ENCODE results near the gene APOBEC4.
A peak's percentile ranks its signal among the peaks of the same experiment; 100 is the strongest.

DNA sequence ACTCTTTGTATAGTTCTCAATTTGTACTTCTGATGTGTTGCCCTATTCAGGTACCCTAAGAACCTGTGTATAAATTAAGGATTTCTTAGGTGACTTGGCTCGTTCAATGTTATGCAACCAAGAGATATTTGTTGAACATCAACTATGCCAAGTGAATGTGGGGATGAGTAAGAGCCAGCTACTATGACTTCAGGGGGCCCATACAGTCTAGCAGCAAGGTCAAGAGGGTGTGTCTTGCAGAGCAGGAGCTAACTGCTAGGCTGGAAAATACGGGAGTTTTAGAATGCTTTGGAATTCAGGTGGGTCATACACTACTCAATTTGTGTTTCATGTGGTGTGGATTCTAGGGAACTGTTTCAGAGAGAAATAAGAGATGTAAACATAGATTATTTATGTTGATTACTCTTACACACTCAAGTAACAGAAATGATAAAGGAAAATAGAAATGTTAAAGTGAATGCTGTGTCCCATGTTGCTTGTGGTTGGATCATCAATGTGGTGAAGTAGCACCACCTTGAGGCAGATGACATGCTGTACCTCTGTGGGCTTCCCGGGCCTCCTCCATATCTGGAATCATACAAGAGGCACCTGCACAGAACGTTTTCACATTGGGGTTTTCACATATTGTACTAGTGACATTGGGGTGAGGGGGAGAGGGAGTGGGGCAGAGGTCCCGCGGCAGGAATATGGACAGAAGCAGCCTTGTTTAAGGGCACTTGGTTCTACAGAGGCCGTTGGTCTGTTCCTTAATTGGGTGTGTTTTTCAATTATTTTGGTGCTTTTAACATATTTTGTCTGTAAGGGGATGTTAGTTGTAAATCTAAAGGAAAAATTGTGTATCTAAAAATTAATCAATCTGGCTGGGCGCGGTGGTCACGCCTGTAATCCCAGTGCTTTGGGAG is 30.0 kb downstream of the APOBEC4 start:
- no peak for TF ChIP-seq CENPX (CRISPR knock-in tag; IDR thresholded peaks at IDR 0.05)
- no peak for TF ChIP-seq ZNF274 (CRISPR knock-in tag; IDR thresholded peaks at IDR 0.05)
- TF ChIP-seq TP53 (CRISPR knock-in tag; conservative IDR thresholded peaks at IDR 0.05) = no peak
- TF ChIP-seq MED8 (CRISPR knock-in tag; IDR thresholded peaks at IDR 0.05; ENCODE audit: insufficient replicate concordance) = no peak
- no peak for TF ChIP-seq ZNF44 (CRISPR knock-in tag; IDR thresholded peaks at IDR 0.05)
- no peak for TF ChIP-seq ZNF232 (CRISPR knock-in tag; IDR thresholded peaks at IDR 0.05; ENCODE audit: borderline replicate concordance)
- TF ChIP-seq, protein P1, sequence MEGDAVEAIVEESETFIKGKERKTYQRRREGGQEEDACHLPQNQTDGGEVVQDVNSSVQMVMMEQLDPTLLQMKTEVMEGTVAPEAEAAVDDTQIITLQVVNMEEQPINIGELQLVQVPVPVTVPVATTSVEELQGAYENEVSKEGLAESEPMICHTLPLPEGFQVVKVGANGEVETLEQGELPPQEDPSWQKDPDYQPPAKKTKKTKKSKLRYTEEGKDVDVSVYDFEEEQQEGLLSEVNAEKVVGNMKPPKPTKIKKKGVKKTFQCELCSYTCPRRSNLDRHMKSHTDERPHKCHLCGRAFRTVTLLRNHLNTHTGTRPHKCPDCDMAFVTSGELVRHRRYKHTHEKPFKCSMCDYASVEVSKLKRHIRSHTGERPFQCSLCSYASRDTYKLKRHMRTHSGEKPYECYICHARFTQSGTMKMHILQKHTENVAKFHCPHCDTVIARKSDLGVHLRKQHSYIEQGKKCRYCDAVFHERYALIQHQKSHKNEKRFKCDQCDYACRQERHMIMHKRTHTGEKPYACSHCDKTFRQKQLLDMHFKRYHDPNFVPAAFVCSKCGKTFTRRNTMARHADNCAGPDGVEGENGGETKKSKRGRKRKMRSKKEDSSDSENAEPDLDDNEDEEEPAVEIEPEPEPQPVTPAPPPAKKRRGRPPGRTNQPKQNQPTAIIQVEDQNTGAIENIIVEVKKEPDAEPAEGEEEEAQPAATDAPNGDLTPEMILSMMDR (CRISPR knock-in tag; IDR thresholded peaks at IDR 0.05) = peak; percentile 88
- no peak for TF ChIP-seq ZNF121 (CRISPR knock-in tag; IDR thresholded peaks at IDR 0.05)
- no peak for TF ChIP-seq HNRNPL (IDR thresholded peaks at IDR 0.05; ENCODE audit: low read depth, low read length)
- no peak for TF ChIP-seq ZNF10 (CRISPR knock-in tag; IDR thresholded peaks at IDR 0.05; ENCODE audit: borderline replicate concordance, low read depth)
- TF ChIP-seq, protein P2, sequence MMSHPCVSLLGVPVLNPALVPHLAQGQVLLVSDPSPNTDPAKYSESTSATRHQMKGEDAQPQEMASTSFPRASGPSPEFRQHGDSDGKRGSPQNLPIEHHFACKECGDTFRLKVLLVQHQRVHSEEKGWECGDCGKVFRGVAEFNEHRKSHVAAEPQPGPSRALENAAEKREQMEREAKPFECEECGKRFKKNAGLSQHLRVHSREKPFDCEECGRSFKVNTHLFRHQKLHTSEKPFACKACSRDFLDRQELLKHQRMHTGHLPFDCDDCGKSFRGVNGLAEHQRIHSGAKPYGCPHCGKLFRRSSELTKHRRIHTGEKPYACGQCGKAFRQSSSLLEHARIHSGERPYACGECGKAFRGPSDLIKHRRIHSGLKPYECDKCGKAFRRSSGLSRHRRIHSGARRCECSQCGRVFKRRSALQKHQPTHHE (CRISPR knock-in tag; IDR thresholded peaks at IDR 0.05; ENCODE audit: borderline replicate concordance) = no peak
- TF ChIP-seq TARDBP (CRISPR knock-in tag; IDR thresholded peaks at IDR 0.05) = no peak
- no peak for TF ChIP-seq CEBPB (IDR thresholded peaks at IDR 0.05; ENCODE audit: borderline replicate concordance, low read depth, low read length)
